Adrenal gland (tissue), 5 donors: ENCODE results near the gene PCDH10.

Experiments
- CTCF ChIP-seq, 6 experiments: fragments of 450-650 bp in 4 of 6; fragments of 200-600 bp in 2 of 6; sonication (generic) in 1 of 6; IDR thresholded peaks; 1 replicate in 5 of 6; 2 replicates in 1 of 6; pipeline versions ENCODE4 v1.5.1 to v1.8.0; 2016 to 2021; ENCODE audit warnings: antibody characterized with exemption in 6 of 6, mild to moderate bottlenecking in 2 of 6, moderate library complexity in 1 of 6
- POLR2A ChIP-seq, 2 donors: fragments of 450-650 bp; IDR thresholded peaks; one replicate each; pipeline ENCODE4 v1.6.1; 2017; ENCODE audit warnings: antibody characterized with exemption in 2 of 2, mild to moderate bottlenecking in 2 of 2, moderate library complexity in 1 of 2
- donor health status: DM: no; HTN: no; CAD: no.

GRCh38 chr4:133188433-133189146, 39.5 kb downstream of the PCDH10 start:
- TF ChIP-seq CTCF (IDR thresholded peaks at IDR 0.05) (no peak), POLR2A (IDR thresholded peaks at IDR 0.05) (no peak)
